ENCODE data around the gene AP2A2.

The AP2A2 gene

GRCh38 chr11:1027483-1028290 lies 102.0 kb downstream of the AP2A2 start:
- no peak for DNase-seq (ENCODE audit: low read depth in 2 of 3, low spot score in 1 of 3)

GRCh38 chr11:1028291-1028540 lies 102.5 kb downstream of the AP2A2 start:
- DNase-seq (ENCODE audit: low read depth in 2 of 3, low spot score in 1 of 3), result no peak

GRCh38 chr11:1028616-1029015 lies 102.9 kb downstream of the AP2A2 start:
- no peak for DNase-seq (ENCODE audit: low read depth in 2 of 3, low spot score in 1 of 3)

- no peak for DNase-seq (ENCODE audit: low read depth in 2 of 3, low spot score in 1 of 3)
Observed at GRCh38 chr11:1029051-1029450, 103.4 kb downstream of the AP2A2 start.

- DNase-seq (ENCODE audit: low read depth in 2 of 3, low spot score in 1 of 3), result no peak
Observed at GRCh38 chr11:1029654-1030053, 104.0 kb downstream of the AP2A2 start.

GRCh38 chr11:1030086-1030485 lies 104.4 kb downstream of the AP2A2 start:
- DNase-seq (ENCODE audit: low read depth in 2 of 3, low spot score in 1 of 3), result no peak

- no peak for DNase-seq (ENCODE audit: low read depth in 2 of 3, low spot score in 1 of 3)
Observed at GRCh38 chr11:1030556-1030955, 104.9 kb downstream of the AP2A2 start.

GRCh38 chr11:1031121-1031899 lies 105.6 kb downstream of the AP2A2 start:
- DNase-seq (ENCODE audit: low read depth in 2 of 3, low spot score in 1 of 3), result no peak

GRCh38 chr11:1032310-1032891 lies 106.7 kb downstream of the AP2A2 start:
- no peak for DNase-seq (ENCODE audit: low read depth in 2 of 3, low spot score in 1 of 3)

- DNase-seq (ENCODE audit: low read depth in 2 of 3, low spot score in 1 of 3), result no peak
Observed at GRCh38 chr11:1033016-1033798, 107.5 kb downstream of the AP2A2 start.

- DNase-seq (ENCODE audit: low read depth in 2 of 3, low spot score in 1 of 3), result no peak
Observed at GRCh38 chr11:1034001-1034400, 108.3 kb downstream of the AP2A2 start.

- no peak for DNase-seq (ENCODE audit: low read depth in 2 of 3, low spot score in 1 of 3)
Observed at GRCh38 chr11:1034456-1035295, 109.0 kb downstream of the AP2A2 start.

- no peak for DNase-seq (ENCODE audit: low read depth in 2 of 3, low spot score in 1 of 3)
Observed at GRCh38 chr11:1035577-1036283, 110.1 kb downstream of the AP2A2 start.

- no peak for DNase-seq (ENCODE audit: low read depth in 2 of 3, low spot score in 1 of 3)
Observed at GRCh38 chr11:1036303-1036923, 110.7 kb downstream of the AP2A2 start, which contains the start of gene MUC6. MUC6 (minus strand) TSS chr11:1036718; CDS start chr11:1036655, 63 bp downstream.

- no peak for DNase-seq (ENCODE audit: low read depth in 2 of 3, low spot score in 1 of 3)
Observed at GRCh38 chr11:1036931-1037330, 111.3 kb downstream of the AP2A2 start.

- DNase-seq (ENCODE audit: low read depth in 2 of 3, low spot score in 1 of 3), result no peak
Observed at GRCh38 chr11:1037506-1038055, 111.9 kb downstream of the AP2A2 start.

- DNase-seq (ENCODE audit: low read depth in 2 of 3, low spot score in 1 of 3), result no peak
Observed at GRCh38 chr11:1038361-1038760, 112.7 kb downstream of the AP2A2 start.

- DNase-seq (ENCODE audit: low read depth in 2 of 3, low spot score in 1 of 3), result no peak
Observed at GRCh38 chr11:1038921-1039320, 113.3 kb downstream of the AP2A2 start.
